GM12875 (cell line): ENCODE results near the gene KCNK17.

ENCODE experiments used
- H3K4me3 ChIP-seq: one replicate; pipeline ENCODE4 v1.5.1; 2011; ENCODE audit warnings: low read depth, low read length, control low read depth
- TF ChIP-seq, protein P1 (sequence below): IDR thresholded peaks from 2 replicates; pipeline ENCODE4 v1.5.1; 2011; ENCODE audit warnings: low read depth, mild to moderate bottlenecking, control low read depth, inconsistent platforms, low read length, moderate library complexity, borderline replicate concordance; ENCODE audit not compliant: insufficient read depth

The KCNK17 gene, protein sequence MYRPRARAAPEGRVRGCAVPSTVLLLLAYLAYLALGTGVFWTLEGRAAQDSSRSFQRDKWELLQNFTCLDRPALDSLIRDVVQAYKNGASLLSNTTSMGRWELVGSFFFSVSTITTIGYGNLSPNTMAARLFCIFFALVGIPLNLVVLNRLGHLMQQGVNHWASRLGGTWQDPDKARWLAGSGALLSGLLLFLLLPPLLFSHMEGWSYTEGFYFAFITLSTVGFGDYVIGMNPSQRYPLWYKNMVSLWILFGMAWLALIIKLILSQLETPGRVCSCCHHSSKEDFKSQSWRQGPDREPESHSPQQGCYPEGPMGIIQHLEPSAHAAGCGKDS

DNA sequence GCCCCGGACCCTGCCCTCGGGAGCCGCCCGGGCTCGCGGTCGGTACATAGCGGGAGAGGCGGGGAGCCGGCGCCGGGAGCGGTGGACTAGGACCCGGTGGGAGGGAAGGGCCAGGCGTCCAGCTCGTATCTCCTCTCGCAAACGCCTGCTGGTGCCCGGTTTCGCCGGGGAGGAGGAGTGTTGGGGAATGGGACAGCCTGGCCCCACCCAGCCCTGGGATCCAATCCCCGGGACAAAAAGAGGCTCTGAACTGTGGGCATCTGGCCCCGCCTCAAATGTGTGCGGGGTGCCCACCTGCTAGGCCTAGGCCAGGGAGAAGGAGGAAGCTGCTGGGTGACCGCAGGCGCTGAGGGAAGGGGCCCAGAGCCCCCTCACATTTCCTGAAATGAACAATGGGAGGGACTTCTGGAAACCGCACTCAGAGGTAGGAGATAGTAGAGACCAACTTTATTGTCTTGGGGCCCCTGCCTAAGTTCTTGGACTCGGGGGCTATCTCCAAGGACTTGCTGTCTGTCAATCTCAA, at the start of gene KCNK17:
KCNK17 (minus strand) TSS at position 147 of the 523 bp plus-strand sequence; CDS start at position 48, 99 bp downstream.
- TF ChIP-seq, protein P1, sequence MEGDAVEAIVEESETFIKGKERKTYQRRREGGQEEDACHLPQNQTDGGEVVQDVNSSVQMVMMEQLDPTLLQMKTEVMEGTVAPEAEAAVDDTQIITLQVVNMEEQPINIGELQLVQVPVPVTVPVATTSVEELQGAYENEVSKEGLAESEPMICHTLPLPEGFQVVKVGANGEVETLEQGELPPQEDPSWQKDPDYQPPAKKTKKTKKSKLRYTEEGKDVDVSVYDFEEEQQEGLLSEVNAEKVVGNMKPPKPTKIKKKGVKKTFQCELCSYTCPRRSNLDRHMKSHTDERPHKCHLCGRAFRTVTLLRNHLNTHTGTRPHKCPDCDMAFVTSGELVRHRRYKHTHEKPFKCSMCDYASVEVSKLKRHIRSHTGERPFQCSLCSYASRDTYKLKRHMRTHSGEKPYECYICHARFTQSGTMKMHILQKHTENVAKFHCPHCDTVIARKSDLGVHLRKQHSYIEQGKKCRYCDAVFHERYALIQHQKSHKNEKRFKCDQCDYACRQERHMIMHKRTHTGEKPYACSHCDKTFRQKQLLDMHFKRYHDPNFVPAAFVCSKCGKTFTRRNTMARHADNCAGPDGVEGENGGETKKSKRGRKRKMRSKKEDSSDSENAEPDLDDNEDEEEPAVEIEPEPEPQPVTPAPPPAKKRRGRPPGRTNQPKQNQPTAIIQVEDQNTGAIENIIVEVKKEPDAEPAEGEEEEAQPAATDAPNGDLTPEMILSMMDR, result no peak
- no peak within 1 kb of the TSS for H3K4me3 ChIP-seq

DNA sequence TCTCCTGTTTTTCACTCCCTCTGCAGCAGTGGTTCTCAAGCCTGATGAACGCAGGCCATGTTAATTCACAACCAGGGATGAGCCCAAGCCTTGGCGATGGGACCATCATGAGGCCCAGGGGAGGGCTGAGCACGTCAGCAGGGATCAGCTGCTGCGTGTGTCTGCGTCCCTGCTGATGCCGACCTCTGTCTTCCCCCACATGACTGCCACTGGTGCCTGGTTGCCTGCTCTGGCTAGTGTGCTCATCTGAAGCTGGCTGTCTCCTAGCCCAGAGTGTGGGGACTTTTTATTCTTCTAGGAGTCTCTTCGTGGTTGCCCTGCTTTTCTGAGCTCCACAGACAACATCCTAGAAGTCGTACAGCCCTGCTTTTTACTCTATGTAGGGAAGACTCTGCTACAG, 49.1 kb upstream of the KCNK17 start:
- no peak overlapping the region for H3K4me3 ChIP-seq
- TF ChIP-seq, protein P1, result no peak

DNA sequence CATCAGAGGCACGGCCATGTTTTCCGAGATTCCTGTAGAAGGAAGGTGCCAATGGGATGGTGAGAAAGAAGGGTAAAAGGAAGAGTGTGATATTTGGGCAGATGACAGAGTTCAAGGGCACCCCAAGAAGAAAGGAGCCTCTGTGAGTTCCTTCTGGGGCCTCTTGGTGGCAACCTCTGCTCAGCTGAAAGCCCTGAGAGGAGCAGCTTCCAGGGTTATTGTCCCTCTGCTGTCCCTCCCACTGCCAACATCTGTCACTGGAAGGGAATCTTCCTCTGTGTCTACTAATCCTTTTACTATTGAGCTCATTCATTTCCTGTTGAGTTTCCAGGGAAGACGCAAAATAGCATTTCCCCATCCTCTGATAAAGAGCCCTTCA, 48.3 kb upstream of the KCNK17 start:
- TF ChIP-seq, protein P1, result no peak
- no peak overlapping the region for H3K4me3 ChIP-seq

DNA sequence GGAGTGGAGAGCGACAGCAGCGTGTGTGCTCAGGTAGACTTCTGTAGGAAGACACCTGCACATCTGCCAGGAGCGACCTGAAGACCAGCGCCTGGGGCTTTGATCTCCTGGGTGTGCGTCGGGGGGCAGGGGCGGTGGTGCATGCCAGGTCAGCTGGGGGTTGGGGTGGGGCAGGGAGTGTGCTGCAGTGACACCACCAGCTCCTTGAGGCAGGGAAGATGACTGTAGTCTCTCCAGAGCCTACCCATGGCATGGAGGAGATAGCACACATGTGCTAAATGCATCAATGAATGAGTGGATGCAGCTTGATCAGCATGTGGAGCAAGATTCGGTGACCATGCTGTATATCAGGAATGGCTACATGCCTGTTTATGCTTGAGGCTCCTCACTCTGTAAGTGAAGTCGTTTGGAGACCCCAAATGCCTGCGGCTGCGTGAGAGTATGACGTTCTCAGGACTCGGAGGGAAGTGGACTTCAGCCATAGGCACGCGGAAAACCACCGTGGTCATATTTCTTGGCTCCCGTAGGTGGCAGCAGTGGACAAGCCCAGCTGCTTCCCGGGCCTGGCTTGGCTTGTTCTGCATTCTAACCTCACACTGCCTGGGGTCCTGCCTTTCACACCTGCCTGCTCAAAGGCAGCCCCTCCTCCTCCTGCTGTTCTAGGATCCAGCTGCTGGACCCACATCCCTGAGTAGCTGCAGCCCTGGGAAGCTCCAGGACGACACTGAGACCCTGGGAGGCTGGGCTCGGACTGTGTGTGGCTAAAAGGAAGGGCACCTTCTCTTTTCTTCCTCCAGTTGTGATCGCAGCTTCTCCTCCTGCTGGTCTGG, 47.7 kb upstream of the KCNK17 start:
- no peak overlapping the region for H3K4me3 ChIP-seq
- TF ChIP-seq, protein P1, result peak; percentile 87

DNA sequence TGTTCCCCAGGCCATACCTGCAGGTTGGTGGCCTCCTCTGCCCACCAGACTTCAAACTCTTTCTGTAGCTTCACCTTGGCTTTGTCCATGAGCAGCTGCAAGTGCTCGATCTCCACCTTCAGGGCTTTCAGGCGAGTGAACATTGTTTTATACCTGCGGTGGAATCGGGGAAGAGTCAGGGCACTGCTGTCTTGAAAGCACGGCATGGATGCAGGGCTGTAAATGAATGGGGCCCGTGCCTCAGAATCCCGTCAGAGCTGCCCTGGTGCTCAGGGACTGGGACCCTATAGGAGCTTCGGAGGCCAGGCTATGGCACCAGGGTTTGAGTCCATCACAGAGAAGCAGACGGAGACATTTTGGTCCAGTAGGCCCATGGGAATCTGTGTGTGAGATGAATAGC, 46.2 kb upstream of the KCNK17 start:
- TF ChIP-seq, protein P1, result no peak
- H3K4me3 ChIP-seq, result no peak overlapping the region

DNA sequence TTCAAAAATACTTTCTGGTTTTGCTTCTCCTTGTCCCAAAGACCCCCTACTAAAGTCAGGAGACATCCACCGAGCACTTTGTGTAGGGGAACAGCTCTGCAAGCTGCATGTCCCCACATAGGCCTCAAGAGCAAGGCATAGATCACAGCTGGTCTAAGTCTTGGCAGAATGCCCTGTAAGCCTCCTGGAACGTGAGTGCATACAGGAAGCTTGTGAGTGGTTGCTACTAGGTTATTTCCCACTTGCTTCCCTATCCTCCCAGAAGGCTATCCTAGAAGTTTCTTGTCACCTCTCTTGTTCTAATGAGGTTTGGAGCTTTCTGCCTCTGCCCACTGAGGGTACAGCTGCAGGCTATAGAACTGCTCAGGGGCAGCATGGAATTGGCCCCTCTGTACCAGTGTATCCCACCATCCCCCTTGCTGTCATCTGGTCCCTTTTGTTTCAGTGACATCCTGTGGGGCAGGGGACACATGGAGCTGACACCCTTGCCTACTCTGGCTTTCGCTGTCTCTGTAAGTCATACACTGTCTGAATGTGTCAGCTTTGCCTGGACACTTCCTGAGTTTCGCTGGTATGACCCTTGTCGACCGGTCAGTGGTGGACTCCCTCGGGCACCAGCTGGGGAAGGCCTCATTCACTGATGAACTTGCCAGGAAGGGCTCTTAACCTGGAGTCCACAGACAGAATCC, 43.9 kb upstream of the KCNK17 start:
- no peak overlapping the region for H3K4me3 ChIP-seq
- TF ChIP-seq, protein P1, result no peak
